Activated gamma-delta T cell treated with anti-CD3 and anti-CD28 coated beads, Interleukin-2, amount 50 U/mL, for 16 hours (primary cell): ENCODE data around the gene MALT1.
"Not testable (repeated sequence)": the region's sequence is repeated elsewhere in the genome, so short reads cannot be mapped to it uniquely, and the experiment has no call there.

Source experiments
- DNase-seq: peaks from one replicate; pipeline ENCODE4 v3.0.0-alpha.2; 2020; ENCODE audit warnings: low read depth

MALT1 gene, protein sequence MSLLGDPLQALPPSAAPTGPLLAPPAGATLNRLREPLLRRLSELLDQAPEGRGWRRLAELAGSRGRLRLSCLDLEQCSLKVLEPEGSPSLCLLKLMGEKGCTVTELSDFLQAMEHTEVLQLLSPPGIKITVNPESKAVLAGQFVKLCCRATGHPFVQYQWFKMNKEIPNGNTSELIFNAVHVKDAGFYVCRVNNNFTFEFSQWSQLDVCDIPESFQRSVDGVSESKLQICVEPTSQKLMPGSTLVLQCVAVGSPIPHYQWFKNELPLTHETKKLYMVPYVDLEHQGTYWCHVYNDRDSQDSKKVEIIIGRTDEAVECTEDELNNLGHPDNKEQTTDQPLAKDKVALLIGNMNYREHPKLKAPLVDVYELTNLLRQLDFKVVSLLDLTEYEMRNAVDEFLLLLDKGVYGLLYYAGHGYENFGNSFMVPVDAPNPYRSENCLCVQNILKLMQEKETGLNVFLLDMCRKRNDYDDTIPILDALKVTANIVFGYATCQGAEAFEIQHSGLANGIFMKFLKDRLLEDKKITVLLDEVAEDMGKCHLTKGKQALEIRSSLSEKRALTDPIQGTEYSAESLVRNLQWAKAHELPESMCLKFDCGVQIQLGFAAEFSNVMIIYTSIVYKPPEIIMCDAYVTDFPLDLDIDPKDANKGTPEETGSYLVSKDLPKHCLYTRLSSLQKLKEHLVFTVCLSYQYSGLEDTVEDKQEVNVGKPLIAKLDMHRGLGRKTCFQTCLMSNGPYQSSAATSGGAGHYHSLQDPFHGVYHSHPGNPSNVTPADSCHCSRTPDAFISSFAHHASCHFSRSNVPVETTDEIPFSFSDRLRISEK

DNA sequence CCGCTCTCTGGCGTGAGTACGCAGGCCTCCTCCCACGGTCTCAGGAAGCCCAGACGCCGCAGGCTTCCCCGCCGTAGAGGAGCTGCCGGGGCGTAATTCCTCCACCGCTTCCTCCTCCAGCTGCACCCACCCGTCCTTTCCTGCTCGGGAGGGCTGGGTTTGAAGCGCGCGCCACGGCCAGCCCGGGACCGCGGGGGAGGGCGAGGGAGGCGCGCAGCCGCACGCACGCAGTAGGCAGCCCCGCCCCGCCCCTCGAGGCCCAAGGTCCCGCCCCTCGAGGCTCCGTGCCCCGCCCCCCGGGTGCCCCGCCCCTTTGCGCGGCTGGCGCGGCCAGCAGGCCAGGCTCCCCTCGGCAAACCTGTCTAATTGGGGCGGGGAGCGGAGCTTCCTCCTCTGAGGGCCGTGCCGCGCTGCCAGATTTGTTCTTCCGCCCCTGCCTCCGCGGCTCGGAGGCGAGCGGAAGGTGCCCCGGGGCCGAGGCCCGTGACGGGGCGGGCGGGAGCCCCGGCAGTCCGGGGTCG, at the start of gene MALT1:
TSS of gene MALT1 (plus strand) at position 355 of the 521 bp plus-strand sequence. CDS start 179 bp downstream, outside the sequence.
- peak; percentile 92 for DNase-seq

DNA sequence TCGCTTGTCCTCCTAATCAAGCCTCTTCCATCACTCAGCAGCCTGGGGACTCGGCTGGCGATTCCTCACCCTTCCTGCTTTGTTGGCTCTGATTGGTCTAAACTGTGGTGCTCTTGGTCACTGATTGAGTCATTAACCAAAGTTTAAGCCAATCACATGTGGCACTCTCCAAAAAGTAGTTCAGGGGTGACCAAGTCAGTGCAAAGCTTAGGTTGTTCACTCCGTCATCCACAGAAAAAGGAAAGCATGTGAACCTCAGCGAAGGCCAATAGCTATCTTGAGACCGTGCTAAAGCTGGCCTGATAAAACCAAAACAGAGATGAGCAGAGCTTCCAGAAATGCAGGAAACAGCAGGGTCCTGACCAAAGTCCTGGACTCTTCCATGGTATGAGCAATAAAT, 47.3 kb upstream of the MALT1 start:
- no peak for DNase-seq

DNA sequence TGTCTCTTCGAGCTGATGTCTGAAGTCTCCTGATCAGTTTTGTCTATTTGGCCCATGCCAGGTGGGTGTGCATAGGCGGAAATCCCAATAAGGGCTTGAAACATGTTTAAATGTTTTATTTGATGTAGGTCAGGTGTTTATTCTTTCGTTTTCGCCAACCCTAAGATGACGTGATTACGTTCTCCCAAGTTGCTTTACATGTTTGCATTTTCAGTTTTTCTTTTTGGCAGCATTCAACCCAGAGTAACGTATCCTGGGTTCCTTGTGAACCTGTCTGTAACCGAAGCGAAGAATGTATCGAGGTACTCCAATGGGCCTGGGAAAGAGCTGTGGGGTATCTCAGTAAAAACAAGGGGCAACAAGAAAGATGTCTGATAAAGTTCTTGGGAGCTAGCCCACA, 45.4 kb upstream of the MALT1 start:
- no peak for DNase-seq

DNA sequence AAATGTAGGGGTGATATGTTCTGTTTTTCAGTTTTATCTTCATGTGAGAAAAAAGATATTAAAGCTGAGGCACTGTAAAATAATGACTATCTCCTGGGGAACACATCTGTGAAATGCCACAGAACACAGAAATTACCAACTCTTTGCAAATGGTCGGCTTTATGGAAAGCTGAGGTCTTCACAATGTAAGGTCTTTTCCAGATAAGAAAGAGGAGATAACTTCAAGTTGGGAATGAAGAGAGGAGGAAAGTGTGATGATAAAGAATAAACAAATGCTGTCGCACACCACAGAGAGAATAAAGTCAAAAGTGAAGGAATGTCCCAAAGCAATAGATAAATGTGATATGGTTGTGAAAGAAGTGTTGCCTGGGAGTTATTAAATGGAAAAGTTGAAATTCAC, 41.2 kb upstream of the MALT1 start:
- DNase-seq: no peak

DNA sequence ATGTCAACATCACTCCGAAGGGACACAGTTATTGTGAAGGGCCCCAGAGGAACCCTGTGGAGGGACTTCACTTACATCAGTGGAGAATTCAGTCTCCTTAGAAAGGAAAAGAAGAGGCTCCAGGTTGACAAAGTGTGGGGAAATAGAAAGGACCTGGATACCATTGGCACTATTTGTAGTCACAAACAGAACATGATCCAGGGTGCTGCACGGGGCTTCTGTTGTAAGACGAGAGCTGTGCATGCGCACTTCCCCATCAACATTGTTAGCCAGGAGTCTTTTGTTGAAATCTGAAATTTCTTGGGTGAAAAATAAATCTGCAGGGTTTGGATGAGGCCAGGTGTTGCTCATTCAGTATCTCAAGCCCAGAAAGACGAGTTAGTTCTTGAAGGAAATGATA, 40.0 kb upstream of the MALT1 start:
- no peak for DNase-seq

DNA sequence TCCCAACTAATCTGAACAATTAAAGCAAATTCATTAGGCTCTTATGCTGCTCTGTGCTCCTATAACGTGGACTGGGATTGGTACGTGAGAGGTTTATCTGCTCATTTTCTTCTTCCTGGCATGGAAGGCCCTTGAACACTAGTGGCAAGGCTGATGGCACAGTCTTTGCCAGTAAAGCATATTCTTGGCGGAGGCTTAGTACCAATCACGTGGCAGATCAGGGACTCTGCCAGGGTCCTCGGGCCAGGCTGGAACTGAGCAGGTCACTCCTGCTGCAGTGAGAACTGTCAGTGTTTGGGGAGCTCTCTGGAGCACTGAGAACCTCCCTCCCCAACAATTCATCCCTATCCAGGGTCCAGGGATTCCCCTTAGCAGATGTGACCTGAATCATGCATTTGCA, 38.7 kb upstream of the MALT1 start:
- DNase-seq: no peak

DNA sequence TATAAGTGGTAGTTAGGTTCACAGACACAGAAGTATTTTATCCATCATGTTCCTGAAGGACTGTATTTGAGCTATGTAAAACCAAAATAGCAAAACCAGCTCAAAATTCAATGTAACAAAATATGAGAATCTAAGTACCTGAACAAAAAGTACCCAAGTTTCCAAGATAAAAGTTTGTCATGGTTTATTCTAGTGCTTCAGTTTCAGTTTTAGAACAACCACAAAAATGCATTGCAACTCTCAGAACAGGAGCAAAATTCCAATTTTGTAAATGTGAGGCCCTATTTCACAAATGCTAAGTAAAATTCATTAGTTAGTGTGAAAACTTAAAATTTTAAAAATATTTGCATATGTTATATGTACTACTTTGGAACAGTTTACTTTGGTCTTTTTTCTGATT, 37.4 kb upstream of the MALT1 start:
- DNase-seq: no peak

DNA sequence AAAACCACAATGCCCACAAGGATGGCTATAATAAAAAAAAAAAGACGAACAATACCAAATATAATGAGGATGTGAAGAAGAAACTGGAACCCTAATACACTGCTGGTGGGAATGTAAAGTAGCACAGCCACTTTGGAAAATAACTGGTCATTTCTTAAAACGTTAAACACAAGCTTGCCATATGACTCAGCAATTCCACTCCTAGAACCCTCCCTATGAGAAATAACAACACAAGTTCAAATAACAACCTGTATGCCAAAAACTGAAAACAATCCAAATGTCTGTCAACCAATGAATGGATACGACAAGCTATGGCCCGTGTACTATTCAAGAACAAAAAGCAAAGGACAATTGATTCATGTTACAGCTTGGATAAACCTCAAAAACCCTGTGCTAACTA, 35.4 kb upstream of the MALT1 start:
- no peak for DNase-seq

DNA sequence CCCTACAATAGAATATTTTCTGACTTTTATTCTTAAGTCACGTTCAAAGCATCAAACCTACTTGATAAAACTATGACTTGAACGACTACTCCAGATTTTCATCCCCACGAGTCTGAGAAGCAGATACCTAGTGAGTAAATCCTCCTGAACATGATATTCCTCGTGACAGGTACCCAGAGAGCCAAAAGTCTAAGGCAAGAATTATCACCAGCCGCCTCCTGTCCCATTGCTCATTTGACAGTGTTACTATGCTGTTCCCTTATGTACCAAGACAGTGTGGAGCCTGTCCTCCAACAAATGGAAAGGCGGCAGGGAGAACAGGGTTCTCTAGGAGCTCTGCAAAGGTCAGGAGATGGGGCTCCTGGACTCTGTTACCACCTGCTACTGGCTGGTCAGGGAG, 34.1 kb upstream of the MALT1 start:
- no peak for DNase-seq

DNA sequence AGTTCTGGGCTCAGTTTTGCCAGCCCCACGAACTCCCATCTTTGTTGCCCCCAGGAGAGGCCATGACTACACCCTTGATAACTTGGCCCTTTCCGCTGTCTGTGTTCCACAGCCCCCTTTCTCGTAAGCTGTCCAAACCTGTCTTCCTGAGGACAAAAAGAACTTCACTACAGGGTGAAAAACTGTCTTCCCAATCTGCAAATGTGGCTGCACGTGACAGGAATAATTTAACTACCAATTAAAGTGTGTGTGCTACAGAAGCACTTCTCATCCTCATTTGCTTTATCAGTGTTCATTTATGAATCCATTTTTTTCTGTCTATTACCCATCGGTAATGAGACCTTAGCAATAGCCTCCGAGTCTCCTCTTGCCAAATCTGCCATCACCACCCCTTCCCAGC, 33.3 kb upstream of the MALT1 start:
- no peak for DNase-seq

DNA sequence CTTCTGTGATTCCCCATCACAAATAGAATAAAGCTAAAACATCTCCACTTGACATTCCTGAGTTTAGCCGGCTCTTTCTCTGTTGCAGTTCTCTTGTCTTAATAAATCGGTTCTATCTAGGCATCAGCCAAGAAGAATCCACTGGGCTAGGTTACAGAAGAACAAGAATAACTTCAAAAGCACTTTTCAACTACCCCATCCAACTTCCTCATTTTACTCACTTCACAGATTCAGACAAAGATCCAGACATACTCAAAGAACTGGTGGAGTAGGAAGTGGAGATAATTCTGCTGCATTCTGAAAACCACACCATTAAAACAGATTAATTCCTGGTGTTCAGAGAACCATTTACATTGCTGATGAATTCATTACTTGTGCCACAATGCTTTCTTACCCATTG, 32.8 kb upstream of the MALT1 start:
- DNase-seq: no peak

DNA sequence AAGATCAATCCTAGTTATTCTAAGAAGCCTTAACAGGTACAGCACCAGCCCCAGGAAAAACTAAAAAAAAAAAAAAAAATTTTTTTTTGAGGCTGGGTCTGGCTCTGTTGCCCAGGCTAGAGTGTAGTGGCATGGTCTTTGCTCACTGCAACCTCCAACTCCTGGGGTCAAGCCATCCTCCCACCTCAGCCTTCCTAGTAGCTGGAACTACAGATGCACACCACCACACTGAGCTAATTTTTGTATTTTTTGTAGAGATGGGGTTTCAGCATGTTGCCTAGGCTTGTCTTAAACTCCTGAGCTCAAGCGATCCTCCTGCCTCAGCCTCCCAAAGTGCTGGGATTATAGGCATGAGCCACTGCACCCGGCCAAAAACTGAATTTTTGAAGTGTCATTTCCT, 32.0 kb upstream of the MALT1 start:
- DNase-seq: no peak

DNA sequence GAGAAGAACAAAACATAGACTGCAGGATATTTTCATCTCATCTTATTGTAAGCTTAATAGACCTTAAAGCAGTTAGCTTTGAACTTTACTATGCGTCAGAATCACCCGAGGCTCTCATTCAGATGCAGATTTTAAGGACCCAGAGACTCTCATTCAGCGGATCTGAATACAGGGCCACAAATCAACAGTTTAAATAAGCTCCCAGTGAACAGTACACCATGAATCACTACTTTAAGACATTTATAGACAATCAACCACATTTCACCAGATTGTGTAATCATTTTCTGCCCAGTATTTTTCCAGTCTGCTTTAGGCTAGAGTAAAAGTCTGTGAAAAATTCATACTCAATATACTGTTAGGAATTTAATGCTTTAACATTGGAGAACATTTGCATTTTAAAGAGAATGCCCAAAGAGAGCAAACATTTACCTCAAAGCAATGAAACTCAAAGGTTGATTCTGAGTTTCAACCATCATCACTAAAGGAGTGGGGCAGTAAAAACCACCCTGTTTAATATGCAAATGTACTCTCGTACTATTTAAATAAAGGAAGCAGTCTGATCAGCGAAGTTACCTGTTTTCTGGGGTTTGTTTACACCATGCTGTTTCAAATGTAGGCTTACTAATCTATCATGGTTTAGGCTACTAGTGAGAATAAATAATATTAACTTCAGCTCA, 31.4 kb upstream of the MALT1 start:
- DNase-seq: no peak

DNA sequence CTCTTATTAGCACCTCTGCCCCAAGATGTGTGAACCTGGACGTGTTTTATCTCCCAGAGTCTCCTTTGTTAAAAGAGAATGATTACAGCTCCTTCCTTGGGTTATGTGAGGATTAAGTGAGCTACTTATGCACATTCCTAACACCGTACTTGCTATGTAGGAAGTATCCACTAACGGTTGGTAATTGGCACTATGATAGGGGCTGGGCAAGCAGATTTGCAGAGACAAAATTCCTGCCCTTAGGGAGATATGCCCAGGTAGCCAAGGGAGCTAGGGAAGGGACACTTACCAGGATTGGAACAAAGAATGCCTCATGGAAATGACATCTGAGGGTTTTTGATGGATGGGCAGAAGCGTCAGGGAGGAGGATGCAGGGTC, 30.8 kb upstream of the MALT1 start:
- no peak for DNase-seq

DNA sequence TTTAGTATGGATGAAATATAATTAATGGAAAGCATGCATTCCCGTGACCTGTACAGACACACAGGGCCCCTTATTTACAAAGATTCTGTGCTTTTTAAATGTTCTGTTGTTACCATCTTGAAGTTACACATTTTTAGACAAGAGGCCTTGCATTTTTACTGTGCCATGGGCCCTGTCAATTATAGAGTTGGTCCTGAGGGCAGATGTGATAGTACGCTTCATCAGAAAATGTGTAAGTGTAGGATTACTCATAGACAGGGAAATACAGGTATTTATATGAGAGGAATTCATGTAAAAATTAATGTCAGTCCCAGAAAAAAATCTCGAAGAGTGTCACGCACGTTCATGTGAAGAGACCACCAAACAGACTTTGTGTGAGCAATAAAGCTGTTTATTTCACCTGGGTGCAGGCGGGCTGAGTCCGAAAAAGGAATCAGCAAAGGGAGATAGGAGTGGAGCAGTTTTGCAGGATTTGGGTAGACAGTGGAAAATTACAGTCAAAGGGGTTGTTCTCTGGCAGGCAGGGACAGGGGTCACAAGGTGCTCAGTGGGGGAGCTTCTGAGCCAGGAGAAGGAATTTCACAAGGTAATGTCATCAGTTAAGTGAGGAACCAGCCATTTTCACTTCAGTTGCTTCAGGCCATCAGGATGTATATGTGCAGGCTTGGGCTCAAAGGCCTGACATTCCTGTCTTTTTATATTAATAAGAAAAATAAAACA, 30.2 kb upstream of the MALT1 start:
- DNase-seq: no peak

DNA sequence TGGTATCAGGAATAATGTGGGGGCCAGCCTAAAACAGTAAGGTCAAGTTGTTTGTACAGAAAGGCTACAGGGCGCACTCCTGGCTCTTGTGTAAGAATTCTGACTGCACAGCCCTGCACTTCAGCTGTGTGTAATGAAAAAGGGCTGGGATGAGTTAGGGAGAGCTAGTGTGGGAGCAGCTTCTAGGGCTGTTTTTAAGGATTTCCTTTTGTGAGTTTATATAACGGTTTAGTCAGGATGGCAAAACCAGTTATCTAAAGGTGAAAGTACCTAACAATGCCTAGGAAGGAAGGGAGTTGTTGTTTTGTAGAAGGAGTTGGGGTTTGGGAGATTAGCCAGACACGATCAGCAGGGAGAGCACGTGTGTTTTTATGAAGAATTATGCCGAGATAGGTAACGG, 27.7 kb upstream of the MALT1 start:
- DNase-seq: not testable (repeated sequence)

DNA sequence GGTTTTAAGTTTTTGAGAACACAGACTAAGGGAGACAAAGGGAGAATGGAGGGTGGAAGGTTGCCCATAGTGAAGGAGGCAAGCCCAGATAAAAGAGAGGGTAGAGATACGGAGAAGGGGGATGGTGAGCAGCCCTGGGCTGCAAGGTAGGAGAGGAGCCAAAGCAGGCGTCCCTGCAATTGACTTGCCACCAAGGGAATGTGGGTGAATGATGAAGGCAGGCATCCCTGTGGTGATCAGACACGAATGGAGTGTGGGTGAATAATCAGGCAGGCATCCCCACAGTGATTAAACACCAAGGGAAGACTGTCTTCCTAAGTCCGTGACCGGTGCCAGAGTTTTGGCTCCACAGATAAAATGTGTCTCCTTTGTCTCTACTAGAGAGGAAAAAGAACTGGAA, 25.9 kb upstream of the MALT1 start:
- no peak for DNase-seq

DNA sequence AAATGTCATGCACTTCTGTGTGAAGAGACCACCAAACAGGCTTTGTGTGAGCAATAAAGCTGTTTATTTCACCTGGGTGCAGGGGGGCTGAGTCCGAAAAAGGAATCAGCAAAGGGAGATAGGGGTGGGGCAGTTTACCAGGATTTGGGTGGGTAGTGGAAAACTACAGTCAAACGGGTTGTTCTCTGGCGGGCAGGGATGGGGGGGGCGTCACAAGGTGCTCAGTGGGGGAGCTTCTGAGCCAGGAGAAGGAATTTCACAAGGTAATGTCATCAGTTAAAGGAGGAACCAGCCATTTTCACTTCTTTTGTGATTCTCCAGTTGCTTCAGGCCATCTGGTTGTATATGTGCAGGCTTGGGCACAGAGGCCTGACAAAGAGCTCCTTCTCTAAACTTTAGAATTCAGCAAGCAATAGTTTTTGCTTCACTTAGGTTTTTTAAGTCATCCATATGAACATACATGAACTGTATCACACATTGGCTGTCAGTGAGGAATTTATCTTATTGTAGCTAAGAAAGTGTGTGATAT, 24.9 kb upstream of the MALT1 start:
- no peak for DNase-seq

DNA sequence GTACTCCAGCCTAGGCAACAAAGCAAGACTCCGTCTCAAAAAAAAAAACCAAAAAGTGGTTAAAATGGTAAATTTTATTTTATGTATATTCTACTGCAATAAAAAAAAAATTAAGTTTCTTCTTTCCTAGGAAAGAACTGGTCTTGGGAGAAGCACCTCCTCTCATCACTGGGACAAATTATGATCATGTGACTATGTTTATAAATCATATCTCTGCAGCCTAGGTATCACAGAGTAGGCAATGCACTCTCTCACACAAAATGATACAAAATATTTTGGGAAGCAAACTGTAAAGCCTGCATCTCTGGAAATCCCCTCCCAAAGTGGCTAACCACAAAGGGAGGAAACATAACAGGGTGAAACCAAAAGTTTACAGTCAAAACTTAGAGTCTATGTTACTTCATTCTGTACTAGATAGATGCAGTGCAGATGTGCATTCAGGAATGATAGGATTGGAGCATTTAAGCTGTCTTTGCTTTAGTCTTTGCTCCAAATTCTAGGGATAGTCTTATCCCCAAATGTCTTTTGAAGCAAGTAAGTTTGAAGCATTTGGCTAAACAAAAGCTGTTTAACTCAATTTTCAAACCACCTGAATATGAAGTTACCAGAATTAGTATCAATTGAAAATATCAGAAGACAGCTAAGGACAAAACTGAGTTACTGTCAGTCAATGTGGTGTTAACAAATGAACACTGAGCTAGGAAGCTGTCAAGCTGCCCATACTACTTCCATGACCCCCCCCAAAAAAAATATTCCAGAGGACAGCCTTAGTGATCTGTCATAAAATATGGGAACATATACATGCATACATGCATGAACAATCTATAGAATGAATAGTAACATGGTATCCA, 21.1 kb upstream of the MALT1 start:
- DNase-seq: no peak

DNA sequence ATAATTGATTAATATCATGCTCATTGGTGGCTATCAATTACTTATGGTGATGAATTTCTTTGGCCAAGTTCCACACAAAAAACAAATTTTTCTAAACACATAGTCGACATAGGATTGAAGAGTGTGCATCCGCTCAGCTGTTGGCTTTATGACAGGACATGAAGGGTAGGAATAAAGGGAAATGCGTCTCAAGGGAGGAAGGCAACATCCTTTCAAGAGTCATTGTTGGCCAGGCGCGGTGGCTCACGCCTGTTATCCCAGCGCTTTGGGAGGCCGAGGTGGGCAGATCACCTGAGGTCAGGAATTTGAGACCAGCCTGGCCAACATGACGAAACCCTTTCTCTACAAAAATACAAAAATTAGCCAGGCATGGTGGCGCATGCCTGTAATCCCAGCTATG, 20.4 kb upstream of the MALT1 start:
- DNase-seq: not testable (repeated sequence)
